ENCODE results near the gene BFSP1.
A peak's percentile ranks its signal among the peaks of the same experiment; 100 is the strongest.

Gene BFSP1

GRCh38 chr20:17556837-17557674 is 25.9 kb upstream of the BFSP1 start:
- peak; percentile 59 for DNase-seq

GRCh38 chr20:17555106-17555505 is 23.9 kb upstream of the BFSP1 start:
- DNase-seq = no peak

GRCh38 chr20:17549131-17549530 is 18.0 kb upstream of the BFSP1 start:
- DNase-seq = no peak

- no peak for DNase-seq
Observed at GRCh38 chr20:17545127-17545526, 13.9 kb upstream of the BFSP1 start.

- DNase-seq = peak; percentile 73
Observed at GRCh38 chr20:17543531-17544131, 12.5 kb upstream of the BFSP1 start.

- peak; percentile 82 for DNase-seq
Observed at GRCh38 chr20:17542993-17543412, 11.8 kb upstream of the BFSP1 start.

GRCh38 chr20:17542481-17542880 is 11.3 kb upstream of the BFSP1 start:
- DNase-seq = no peak

- peak; percentile 71 for DNase-seq
Observed at GRCh38 chr20:17541996-17542395, 10.8 kb upstream of the BFSP1 start.

- DNase-seq = no peak
Observed at GRCh38 chr20:17541596-17541995, 10.4 kb upstream of the BFSP1 start.

GRCh38 chr20:17538517-17539170 is 7.5 kb upstream of the BFSP1 start:
- no peak for DNase-seq

GRCh38 chr20:17537959-17538358 is 6.8 kb upstream of the BFSP1 start:
- DNase-seq = no peak

GRCh38 chr20:17536944-17537444 is 5.8 kb upstream of the BFSP1 start:
- peak; percentile 73 for DNase-seq

- no peak for DNase-seq
Observed at GRCh38 chr20:17534077-17534476, 2.9 kb upstream of the BFSP1 start.

GRCh38 chr20:17533396-17533795 is 2.2 kb upstream of the BFSP1 start:
- peak; percentile 68 for DNase-seq

GRCh38 chr20:17531665-17532025 is 466 bp upstream of the BFSP1 start:
- no peak for DNase-seq

- DNase-seq = no peak
Observed at GRCh38 chr20:17530153-17530552, 1.0 kb downstream of the BFSP1 start.

- no peak for DNase-seq
Observed at GRCh38 chr20:17529586-17529985, 1.6 kb downstream of the BFSP1 start.

- DNase-seq = no peak
Observed at GRCh38 chr20:17525650-17526049, 5.5 kb downstream of the BFSP1 start.

GRCh38 chr20:17525132-17525531 is 6.0 kb downstream of the BFSP1 start:
- DNase-seq = no peak

- no peak for DNase-seq
Observed at GRCh38 chr20:17524560-17524959, 6.6 kb downstream of the BFSP1 start.

GRCh38 chr20:17523326-17523725 is 7.9 kb downstream of the BFSP1 start:
- DNase-seq = no peak

- DNase-seq = no peak
Observed at GRCh38 chr20:17522528-17522927, 8.7 kb downstream of the BFSP1 start.

- no peak for DNase-seq
Observed at GRCh38 chr20:17520583-17520982, 10.6 kb downstream of the BFSP1 start.

Measured in fibroblast of skin of right quadriceps (primary cell).